HT-29 (cell line): ENCODE data around the gene PATE3. TPM values are rescaled to one million over a fixed set of nuclear protein-coding genes. Genes with fewer than 3 reads are reported as not detected.

Source experiments
- DNase-seq: peaks from one replicate; pipeline ENCODE4 v3.0.0-alpha.2; 2015; ENCODE audit warnings: low spot score
- total RNA-seq: library from RNA; depleted of rRNA; stranded (reverse); fragments of >200 nt; shearing (Covaris generic); gene quantifications from 2 replicates; pipeline ENCODE4 v1.2.3, GENCODE V29; 2014; rRNA removed

PATE3 gene, protein sequence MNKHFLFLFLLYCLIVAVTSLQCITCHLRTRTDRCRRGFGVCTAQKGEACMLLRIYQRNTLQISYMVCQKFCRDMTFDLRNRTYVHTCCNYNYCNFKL
- not detected in 2 replicates for total RNA-seq

DNA sequence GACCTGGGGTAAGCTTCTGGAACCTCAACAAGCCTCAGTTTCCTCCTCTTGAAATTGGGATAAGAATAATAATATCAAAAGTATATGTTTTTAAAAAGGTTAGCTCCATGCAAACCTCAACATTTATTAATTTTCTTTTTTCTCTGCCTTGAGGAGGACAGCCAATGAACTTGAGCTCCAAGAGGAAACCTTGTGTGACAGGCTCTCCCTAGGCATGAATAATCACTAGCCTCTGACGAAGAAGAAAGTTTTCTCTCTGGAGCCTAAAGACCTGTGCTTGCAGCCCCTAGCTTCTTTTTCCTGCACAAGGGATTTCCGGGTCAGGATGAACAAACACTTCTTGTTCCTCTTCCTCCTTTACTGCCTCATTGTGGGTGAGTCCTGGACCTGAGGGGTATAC, at the start of gene PATE3:
TSS of gene PATE3 (plus strand) at position 301 of the 400 bp plus-strand sequence. CDS start at position 326, 25 bp downstream.
- DNase-seq: no peak

DNA sequence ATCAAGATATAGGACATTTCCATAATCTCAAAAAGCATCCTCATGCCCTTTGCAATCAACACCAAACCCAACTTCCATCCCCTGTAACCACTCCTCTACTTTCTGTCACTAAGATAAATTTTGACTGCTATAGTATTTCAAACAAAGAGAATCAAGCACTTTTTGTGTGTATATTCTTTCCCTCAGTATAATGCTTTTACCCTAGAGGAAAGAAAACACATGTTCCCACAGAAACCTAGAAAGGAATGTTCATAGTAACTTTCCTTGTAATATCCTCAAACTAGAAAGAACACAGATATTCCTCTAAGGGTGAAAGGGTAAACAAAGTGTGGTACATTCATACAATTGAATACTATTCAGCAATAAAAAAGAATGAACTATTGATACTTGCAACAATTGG, 47.3 kb upstream of the PATE3 start:
- no peak for DNase-seq

DNA sequence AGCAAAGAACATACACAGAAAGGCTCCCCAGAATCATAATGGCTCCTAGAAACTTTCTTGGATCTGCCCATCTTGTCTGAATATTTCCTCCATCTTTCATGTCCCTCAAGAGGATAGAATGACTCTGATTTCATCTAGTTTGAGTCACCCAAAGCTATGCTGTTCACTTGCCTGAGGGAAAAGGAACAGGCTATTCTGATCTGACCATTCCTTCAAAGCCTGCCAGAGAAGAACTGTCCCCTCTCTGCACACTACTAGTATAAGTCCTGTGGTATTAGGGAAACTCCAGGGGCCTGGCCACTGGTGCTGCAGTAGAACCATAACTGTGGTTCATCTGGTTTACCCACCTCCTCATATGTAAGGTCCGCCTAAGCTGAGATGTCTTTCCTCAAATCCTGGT, 44.2 kb upstream of the PATE3 start:
- no peak for DNase-seq

DNA sequence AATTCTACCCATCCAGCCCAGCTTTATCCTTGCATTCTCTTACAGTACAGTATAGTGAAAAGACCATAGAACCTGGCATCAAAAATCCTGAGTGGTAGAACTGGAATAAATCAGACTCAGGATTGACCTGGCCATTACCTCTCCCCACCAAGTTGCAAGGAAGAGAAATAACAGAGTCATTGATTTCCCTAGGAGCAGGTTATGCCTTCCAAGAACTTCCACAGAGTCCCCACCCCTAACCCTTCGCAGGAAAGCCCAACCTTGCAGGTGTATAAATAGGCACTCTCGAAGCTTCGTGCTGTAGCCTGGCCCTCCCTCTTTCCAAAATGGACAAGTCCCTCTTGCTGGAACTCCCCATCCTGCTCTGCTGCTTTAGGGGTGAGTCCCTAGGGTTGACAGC, 41.9 kb upstream of the PATE3 start, which contains the start of gene PATE1:
TSS of gene PATE1 (plus strand) at position 301 of the 400 bp plus-strand sequence. CDS start at position 327, 26 bp downstream.
- no peak for DNase-seq

DNA sequence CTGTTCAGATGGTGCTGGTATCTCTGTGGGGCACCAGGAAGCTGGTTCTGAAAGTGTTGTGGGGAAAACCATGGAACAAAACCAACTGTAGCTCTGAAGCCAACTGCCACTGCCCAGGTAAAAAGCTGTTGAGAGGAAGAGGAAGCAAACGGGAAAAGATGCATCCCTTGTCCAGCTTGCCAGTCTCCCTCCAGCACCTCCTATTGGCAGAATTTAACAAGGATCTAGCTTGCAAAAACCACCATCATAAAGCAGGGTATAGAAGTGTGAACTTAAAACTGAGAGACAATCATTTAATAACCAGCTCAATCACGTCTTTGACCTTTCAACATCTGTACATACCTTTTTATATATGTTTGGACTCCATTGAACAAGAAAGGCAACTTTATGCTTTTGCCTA, 37.3 kb upstream of the PATE3 start:
- no peak for DNase-seq

DNA sequence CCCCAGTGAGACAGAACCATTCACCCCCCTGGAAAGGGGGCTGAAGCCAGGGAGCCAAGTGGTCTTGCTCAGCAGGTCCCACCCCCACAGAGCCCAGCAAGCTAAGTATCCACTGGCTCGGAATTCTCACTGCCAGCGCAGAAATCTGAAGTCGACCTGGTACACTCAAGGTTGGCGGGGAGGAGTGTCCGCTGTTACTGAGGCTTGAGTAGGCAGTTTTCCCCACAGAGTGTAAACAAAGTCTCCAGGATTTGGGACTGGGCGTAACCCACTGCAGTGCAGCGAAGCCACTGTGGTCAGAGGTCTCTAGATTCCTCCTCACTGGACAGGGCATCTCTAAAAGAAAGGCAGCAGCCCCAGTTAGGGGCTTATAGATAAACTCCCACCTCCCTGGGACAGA, 31.9 kb upstream of the PATE3 start:
- DNase-seq: no peak

DNA sequence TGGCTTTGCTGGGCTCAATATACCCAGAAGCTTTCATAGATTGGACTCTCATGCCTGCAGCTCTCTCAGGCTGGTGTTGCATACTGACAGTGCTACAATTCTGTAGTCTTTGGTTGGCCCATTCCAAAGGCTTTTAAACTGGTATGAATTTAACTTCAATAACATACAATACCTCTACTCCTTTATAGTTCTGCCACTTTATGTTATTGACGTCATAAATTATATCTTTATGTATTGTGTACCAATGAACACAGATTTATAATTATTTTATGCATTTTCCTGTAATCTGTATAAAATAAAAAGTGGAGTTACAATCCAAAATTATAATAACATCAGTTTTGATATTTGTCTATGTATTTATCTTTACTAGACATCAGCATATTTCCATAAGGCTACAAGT, 25.5 kb upstream of the PATE3 start:
- DNase-seq: no peak

DNA sequence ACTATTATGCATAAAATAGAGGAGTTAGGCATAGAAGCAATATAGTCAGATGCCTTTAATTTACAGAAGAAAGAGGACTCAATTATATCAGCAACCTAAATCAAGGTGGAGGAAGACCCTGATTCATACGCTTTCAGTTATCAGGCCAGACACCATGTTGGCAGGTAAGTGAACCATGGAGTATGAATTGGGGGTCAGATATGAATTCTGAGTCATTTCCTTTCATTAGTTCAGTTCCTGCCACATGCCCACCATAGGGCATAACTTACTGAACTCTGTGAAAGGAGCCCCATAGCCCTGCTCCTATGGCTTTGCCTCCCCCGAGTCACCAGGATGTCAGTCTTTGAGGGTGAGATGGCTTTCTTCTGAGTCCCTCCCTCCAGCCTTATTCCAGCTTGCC, 24.4 kb upstream of the PATE3 start:
- no peak for DNase-seq

DNA sequence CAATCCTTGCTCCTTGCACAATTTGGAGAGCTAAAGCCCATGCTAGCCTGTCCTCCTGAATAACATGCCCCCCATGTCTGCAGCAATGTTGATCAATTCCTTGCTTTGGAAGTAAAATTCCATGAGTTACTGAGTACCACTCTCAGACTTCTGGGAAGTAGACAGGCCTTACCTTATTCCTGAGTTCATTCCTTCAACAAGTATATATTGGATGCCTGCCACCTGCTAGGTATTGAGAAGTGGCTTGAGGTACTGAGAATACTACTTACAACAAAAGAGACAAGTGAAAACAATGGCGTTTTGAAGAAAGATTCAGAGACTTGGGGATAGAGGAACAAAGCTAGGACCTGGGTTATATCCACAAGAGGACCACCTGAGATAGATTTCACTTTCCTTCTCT, 21.7 kb upstream of the PATE3 start:
- no peak for DNase-seq

DNA sequence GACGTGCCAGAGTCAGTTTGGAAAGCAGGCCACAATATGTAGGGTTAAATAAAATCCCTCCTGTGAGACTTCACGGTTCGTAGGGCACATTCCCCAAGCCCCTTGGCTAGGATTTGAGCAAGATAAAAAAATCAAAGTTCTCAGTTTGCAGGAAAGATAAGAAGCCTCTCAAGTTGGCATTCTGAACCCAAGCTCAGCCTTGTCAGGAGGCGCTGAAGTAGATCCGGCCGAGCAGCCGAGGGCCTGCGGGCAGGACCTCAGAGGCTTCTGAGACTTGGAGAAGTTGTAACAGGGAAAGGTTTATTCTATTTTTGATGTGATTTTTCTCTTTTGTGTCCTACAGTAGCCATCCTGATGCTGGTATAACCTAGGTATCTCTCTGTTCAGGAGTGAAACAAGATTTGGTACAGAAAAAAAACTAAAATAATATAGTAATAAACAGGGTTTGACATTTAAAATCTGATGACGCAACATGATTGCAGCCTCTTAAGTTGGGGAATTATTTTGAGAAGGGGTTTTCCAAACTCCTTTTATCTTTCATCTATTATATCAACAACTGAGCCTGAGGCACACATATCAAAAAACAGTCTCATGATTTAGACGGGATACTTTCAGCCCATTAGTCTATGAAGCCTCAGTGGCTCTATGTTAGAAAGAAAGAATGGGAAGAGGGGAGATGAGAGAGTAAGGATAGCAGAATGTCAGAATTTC, 19.4 kb upstream of the PATE3 start:
- no peak for DNase-seq

DNA sequence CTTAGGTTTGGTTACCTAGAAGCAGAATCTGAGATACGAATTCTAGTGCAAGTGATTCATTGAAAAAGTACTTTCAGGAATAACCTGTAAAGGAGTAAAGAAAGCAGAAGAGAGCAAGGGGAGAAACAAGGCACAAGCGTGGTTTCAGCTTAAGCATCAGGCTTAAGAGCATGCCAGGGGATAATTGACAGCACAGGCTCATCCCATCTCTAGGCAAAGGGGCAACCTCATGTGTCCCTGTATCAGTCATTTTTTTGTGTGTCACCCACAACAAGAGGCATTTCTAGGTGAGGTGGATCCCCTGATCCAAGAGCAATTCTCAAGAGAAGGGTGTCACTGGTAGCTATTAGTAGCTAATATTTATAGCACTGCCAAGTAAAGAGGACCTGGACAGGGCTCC, 17.3 kb upstream of the PATE3 start:
- DNase-seq: no peak

DNA sequence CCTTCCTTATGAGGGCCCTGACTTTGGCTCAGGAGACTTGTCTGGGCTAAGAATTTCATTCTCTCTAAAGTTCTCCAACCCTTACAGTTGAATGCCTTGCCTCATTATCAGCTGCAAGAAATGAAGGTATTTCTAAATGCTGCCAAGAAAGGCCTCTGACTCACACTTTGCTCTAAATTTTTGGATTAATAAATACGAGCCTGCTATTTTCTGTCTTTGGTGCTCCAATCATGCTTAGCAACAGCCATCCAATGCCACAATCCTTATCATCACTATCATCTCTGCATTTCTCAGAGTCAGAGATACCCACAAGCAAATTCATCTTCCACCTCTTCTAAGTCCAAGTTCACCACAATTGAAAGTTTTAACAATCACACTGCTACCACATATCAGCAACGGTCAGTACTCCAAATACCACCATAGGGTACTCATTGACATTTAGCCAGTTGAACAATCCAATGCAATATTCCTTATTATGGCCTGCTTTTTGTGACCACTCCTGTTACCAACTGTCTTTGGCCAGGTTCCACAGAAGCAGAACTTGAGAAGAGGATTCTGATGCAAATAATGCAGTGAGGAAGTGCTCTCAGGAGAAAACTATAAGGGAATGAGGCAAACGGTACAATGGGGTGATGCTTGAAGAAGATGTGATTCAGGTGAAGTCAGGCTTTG, 15.0 kb upstream of the PATE3 start:
- no peak for DNase-seq

DNA sequence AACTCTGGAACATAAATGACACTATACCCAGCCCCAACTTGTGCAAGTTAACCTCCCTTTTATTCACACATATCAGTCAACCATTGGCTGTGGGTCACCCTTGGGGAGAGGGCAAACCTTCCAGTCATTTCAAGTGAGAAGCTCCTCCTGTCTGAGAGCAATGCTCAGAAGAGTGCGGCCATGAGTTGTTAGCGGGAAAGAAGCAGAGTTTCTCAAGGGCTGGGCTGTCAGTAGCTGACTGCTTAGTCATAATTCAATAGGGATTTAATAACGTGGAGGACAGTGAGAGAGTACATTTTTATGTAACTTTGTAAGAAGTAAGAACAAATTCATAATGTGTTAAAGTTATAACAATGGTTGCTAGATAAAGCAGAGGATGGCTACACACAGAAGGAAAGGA, 14.4 kb upstream of the PATE3 start:
- no peak for DNase-seq

DNA sequence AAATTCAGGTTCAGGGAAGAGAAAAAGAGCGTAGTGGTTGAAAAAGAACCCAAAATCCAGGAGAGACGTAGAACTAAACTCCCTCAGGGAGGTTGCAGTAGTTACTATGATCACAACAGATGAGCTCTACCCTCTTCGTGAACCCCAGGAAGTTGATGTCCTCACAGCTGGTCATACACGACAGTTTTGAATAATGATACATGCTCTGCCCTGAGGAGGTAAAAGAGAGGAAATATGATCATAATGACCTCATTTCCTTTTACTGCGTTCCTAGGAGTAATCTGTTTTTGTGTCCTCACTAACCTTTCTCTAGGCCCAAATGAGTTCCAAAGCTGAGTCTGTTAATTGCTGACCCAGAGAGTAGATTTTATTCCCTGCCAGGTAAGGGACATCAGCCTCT, 10.6 kb upstream of the PATE3 start:
- no peak for DNase-seq

DNA sequence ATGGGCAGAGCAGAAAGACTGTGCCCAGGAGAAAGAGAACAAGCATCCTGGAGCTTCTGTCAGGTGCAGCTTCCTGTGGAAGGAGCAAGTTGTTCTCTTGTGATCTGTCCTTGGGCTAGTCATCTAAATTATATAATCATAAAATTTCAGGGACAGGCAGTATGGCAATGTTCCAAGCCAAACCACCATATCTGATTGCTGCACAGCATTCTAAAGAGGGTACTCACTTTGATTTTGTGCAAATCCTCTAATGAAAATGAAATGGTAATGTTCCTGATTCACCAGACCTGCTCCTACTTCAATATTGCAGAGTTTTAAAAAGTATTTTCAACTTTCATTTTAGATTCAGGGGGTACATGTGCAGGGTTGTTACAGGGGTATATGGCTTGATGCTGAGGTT, 9.2 kb upstream of the PATE3 start, which contains the start of gene PATE2:
TSS of gene PATE2 (minus strand) at position 101 of the 400 bp plus-strand sequence. CDS start at position 46, 55 bp downstream.
- DNase-seq: no peak

DNA sequence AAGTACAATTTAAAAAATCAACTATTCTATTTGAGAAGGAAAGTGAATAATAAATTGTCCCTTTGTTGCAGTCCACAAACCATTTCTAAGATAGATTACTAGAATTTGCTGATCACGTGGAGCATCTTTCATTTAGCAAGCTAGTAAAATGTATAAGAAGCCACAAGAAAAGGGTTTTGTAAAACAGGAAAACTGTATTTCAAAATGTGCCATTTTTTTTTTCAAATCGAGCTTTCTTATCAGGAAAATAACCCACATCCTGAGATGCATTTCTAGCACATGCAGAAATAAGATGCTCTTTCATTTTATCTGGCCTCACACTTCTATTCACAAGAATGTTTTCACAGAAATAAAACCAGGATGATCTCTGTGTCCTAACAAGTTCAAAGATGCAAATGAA, 3.2 kb upstream of the PATE3 start:
- no peak for DNase-seq

DNA sequence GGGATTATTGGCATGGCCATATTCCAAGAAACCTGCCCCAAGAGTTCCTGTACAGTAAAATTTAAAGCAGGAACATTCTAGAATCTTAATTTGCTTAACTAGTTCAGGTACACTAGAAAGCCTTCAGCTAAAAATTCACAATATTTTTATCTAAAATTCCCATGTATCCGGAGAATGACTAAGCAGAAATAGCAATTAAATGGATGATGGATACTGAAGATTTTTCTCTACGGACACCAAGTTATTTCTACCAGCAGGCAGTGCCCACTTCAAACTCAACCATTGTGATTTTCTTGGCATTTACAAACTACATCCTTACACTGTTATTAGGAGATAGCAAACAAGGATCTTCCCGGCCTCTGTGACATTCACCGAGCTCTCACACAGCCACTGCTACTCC, 2.9 kb downstream of the PATE3 start:
- DNase-seq: no peak

DNA sequence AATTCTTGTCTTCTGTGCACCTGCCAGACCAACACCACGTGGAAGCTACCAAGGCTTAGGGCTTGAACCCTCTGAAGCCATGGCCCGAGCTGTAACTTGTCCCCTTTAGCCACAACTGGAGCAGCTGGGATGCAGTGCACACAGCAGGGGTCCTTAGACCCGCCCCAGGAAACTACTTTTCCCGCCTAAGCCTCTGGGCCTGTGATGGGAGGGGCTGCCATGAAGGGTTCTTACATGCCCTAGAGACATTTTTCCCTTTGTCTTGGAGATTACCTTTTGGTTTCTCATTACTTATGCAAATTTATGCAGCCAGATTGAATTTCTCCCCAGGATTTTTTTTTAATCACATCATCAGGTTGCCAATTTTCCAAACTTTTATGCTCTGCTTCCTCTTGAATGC, 9.7 kb downstream of the PATE3 start:
- no peak for DNase-seq

DNA sequence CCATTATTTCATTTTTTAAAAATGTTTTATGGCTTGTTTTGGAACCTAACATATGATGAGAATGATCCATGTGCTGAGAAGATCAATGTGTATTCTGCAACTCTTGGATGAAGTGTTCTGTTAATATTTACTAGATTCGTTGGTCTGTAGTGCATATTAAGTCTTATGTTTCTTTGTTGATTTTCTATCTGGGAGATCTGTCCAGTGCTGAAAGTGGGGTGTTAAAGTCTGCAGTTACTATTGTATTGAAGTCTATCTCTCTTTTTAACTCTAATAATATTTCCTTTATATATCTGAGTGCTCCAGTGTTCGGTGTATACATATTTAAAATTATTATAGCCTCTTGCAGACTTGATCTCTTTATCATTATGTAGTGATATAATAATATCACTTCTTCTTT, 11.9 kb downstream of the PATE3 start:
- DNase-seq: no peak

DNA sequence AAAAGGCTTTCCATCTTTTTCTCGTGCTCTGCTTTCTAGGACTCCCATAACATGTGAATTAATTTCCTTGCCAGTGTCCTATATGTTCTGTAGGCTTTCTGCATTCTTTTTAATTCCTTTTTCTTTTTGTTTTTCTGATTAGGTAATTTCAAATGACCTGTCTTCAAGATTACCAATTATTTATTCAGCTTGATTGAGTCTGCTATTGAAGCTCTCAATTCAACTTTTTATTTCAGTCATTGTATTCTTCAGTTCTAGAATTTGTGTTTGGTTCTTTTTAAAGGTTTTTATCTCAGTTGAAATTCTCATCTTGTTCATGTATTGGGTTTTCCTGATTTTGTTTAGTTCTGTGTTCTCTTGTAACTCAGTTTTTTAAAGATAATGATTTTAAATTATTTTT, 14.5 kb downstream of the PATE3 start:
- no peak for DNase-seq

DNA sequence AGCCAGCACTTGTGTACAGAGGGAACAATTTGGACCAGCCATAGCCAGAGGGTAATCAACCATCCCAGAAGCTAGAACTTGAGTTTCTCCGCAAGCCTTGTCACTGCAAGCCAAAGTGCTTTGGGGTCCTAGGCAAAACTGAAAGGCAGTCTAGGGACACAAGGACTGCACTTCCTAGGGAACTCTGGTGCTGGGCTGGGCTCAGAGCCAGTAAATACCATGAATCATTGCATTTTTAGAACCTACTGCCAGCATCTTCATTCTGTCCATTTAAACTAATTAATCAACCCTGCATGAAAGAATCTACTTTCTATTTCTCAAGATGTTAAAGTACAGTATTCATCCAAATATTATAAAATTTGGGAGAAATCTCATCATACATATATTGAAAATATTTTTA, 20.0 kb downstream of the PATE3 start:
- DNase-seq: no peak

DNA sequence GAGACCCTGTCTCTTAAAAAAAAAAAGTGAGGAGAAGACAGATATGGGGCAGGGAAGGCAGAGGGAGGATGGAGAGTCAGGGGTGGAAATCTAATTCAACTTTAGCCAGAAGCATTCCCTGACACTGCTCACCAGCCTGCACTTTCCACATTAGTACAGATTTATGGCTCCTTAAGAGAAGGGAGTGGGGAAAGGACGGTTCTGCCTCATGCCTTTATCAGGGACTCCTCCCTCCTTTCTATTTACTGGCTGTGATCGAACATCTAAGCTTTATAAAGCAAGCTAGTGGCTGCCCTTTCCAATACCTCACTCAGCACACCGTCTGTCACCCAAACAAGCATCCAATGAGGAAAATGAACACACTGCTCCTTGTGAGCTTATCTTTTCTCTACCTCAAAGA, 45.1 kb downstream of the PATE3 start, which contains the start of gene PATE4:
TSS of gene PATE4 (plus strand) at position 301 of the 400 bp plus-strand sequence. CDS start at position 345, 44 bp downstream.
- no peak for DNase-seq

DNA sequence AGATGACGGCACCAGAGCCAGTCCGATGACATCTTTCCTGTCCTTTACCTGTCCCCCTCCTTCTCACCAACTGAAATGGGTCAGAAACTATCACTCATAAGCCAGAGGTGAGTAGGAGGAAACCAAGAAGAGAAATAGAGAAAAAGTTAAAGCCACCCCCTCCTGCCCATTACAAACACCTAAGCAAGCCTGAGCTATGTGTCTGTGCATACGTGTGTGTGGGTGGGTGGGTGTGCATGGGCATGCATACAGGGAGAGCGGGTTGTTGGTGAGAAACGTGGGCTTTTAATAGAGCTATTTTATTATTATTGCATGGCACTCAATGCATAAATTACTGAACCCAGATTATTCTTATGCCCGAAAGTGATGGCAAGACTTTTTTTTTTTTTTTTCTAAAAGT, 47.8 kb downstream of the PATE3 start:
- DNase-seq: no peak
